NT2/D1 (cell line): ENCODE results near the gene IRAK3.

ENCODE experiments used
- SUZ12 ChIP-seq: IDR thresholded peaks from 2 replicates; pipeline ENCODE4 v1.6.1; 2011; ENCODE audit not compliant: insufficient read length, insufficient read depth; ENCODE audit errors: extremely low read depth
- YY1 ChIP-seq: IDR thresholded peaks from 2 replicates; pipeline ENCODE4 v1.6.1; 2011; ENCODE audit not compliant: insufficient read length, insufficient read depth
- ZNF274 ChIP-seq: IDR thresholded peaks from 2 replicates; pipeline ENCODE4 v1.6.1; 2011; ENCODE audit warnings: mild to moderate bottlenecking, low read depth, low read length

DNA sequence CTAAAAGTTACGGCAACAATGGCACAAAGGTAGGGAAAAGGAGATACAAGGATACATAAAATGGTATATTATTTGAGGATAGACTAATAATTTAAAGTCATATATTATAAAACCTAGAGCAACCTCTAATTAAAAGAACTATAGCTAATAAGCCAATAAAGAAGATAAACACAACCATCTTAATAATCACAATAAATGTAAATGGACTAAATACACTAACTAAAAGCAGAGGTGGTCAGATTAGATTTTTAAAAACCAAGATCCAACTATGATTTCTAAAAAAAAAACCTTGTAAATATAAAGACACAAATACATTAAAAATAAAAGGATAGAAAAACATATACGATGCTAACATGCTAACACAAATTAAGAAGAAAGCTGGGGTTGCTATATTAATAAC, 47.7 kb upstream of the IRAK3 start:
- TF ChIP-seq ZNF274 (no peak), YY1 (no peak), SUZ12 (no peak)
